Panc1 (cell line): ENCODE results near the gene POLE4.

ENCODE experiments used
- CTCF ChIP-seq: fragments of 450-650 bp; IDR thresholded peaks from 2 replicates; pipeline ENCODE4 v1.5.1; 2017; ENCODE audit warnings: mild to moderate bottlenecking
- POLR2AphosphoS5 ChIP-seq: IDR thresholded peaks from 2 replicates; pipeline ENCODE4 v1.6.1; 2012; ENCODE audit warnings: mild to moderate bottlenecking, low read depth, low read length, moderate library complexity
- REST ChIP-seq, 2 experiments: IDR thresholded peaks; 2 replicates each; pipeline ENCODE4 v1.6.1; 2011 to 2012; ENCODE audit warnings: low read depth in 2 of 2, control low read depth in 1 of 2, low read length in 1 of 2, mild to moderate bottlenecking in 1 of 2, moderate library complexity in 1 of 2; ENCODE audit not compliant: insufficient read depth in 1 of 2
- SIN3A ChIP-seq: IDR thresholded peaks from 2 replicates; pipeline ENCODE4 v1.6.1; 2012; ENCODE audit warnings: low read depth, mild to moderate bottlenecking, low read length, moderate library complexity, borderline replicate concordance; ENCODE audit not compliant: insufficient read depth

GRCh38 chr2:74915743-74916142, 42.7 kb upstream of the POLE4 start:
- no peak for TF ChIP-seq CTCF
- TF ChIP-seq SIN3A, result no peak
- no peak for TF ChIP-seq POLR2AphosphoS5
- no peak for TF ChIP-seq REST (IDR thresholded peaks at IDR 0.05; ENCODE audit: insufficient read depth in 1 of 2, low read depth in 2 of 2, low read length in 1 of 2)
